Suppressor macrophage (primary cell): ENCODE measurements around the gene TMPRSS13.
"Not testable (repeated sequence)": the region's sequence is repeated elsewhere in the genome, so short reads cannot be mapped to it uniquely, and the experiment has no call there.

Source experiments
- DNase-seq, 4 experiments: peaks; one replicate each; pipeline ENCODE4 v3.0.0-alpha.2; 2020 to 2022
- total RNA-seq, 17 experiments: gene quantifications; one replicate each; lab custom pipeline; 2026; ENCODE audit warnings: mixed read lengths in 6 of 17, inconsistent platforms in 3 of 17; lab: John Stamatoyannopoulos, UW

The TMPRSS13 gene
- 0.67 to 30.6 (median 1.4) reads per million in 17 experiments for total RNA-seq

GRCh38 chr11:117929142-117929915, at the start of gene TMPRSS13:
Gene TMPRSS13, minus strand, starts transcription at chr11:117929402. Its CDS starts 95 bp downstream, at chr11:117929307.
- no peak for DNase-seq

GRCh38 chr11:117978991-117979390, 49.8 kb upstream of the TMPRSS13 start:
- no peak for DNase-seq

GRCh38 chr11:117978291-117978910, 49.2 kb upstream of the TMPRSS13 start:
- not testable (repeated sequence) for DNase-seq

- DNase-seq = not testable (repeated sequence)
Observed at GRCh38 chr11:117977612-117978264, 48.5 kb upstream of the TMPRSS13 start.

- DNase-seq = peak in 3 of 4 experiments; percentile 55 to 75 (median 66)
Observed at GRCh38 chr11:117977029-117977428, 47.8 kb upstream of the TMPRSS13 start.

- no peak for DNase-seq
Observed at GRCh38 chr11:117976445-117976844, 47.2 kb upstream of the TMPRSS13 start.

- peak; percentile 61 to 82 (median 67) for DNase-seq
Observed at GRCh38 chr11:117973503-117973860, 44.3 kb upstream of the TMPRSS13 start.

- DNase-seq = no peak
Observed at GRCh38 chr11:117972629-117973502, 43.7 kb upstream of the TMPRSS13 start.

GRCh38 chr11:117972044-117972443, 42.8 kb upstream of the TMPRSS13 start:
- no peak for DNase-seq

- peak; percentile 82 to 91 (median 89) for DNase-seq
Observed at GRCh38 chr11:117970400-117971024, 41.3 kb upstream of the TMPRSS13 start.

- DNase-seq = no peak
Observed at GRCh38 chr11:117969160-117969991, 40.2 kb upstream of the TMPRSS13 start.

GRCh38 chr11:117966908-117967307, 37.7 kb upstream of the TMPRSS13 start:
- no peak for DNase-seq

GRCh38 chr11:117962826-117963225, 33.6 kb upstream of the TMPRSS13 start:
- DNase-seq = no peak

GRCh38 chr11:117961896-117962295, 32.7 kb upstream of the TMPRSS13 start:
- DNase-seq = no peak

- DNase-seq = no peak
Observed at GRCh38 chr11:117960406-117960805, 31.2 kb upstream of the TMPRSS13 start.

- DNase-seq = peak; percentile 41 to 82 (median 60)
Observed at GRCh38 chr11:117959438-117960149, 30.4 kb upstream of the TMPRSS13 start.

- DNase-seq = no peak
Observed at GRCh38 chr11:117958949-117959348, 29.7 kb upstream of the TMPRSS13 start.

GRCh38 chr11:117953024-117953671, 23.9 kb upstream of the TMPRSS13 start:
- DNase-seq = peak in 2 of 4 experiments; percentile 31 to 56
